ENCODE results near the gene ANO3.

ANO3 gene

DNA sequence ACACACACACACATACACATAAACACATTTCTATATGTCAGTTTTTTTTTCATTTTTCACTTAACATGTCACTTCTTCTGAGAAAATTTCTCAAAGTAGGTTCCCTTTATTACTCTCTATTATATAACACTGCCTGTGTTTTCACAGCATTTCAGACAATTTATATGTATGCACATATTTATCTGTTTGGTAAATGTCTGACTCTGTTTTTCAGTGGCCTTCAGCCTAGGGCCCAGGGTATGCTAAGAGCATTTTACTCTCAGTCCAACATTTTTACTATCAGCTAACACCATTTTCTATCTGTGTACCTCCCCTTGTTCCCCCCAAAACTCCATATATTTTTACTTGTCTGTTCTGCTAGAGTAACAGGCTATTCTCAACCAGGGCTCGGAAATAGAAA lies 92.3 kb downstream of the ANO3 start:
- Mint-ChIP-seq H3K27ac (no peak overlapping the region), H3K4me3 (no peak overlapping the region), H3K27me3 (no peaks in the 10 kb centered on the region), H3K9me3 (peaks cover 4% of the 10 kb centered on the region), H3K36me3 (ENCODE audit: low read depth) (no peaks in the 10 kb centered on the region), H3K4me1 (no peaks in the 10 kb centered on the region)
- ATAC-seq (no peak), DNase-seq (no peak)

GRCh38 chr11:26439854-26440253 lies 107.9 kb downstream of the ANO3 start:
- H3K27ac Mint-ChIP-seq: no peak overlapping the region
- DNase-seq (no peak), ATAC-seq (no peak)
- no peaks in the 10 kb centered on the region for H3K4me1 Mint-ChIP-seq
- H3K36me3 Mint-ChIP-seq (ENCODE audit: low read depth): no peaks in the 10 kb centered on the region
- no peaks in the 10 kb centered on the region for H3K27me3 Mint-ChIP-seq
- no peak overlapping the region for H3K4me3 Mint-ChIP-seq
- peaks cover 11% of the 10 kb centered on the region for H3K9me3 Mint-ChIP-seq

DNA sequence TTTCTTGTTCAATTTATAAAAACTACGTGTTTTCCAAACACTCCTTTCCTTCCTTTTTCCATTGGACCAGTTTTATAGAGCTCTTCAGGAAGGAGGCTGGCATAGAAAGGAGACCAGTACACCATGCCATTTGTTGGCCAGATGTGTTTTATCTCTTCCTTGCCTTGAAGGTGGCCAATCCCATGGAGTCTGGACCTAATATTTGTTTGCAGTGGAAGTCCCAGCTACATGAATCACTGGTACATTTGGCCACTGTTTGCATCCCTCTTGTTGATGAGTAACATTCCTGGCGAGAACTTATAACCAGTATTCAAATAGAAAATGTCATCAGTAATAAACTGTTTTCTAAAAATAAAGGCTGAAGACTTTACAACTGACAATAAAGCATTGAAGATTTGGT lies 110.2 kb downstream of the ANO3 start:
- no peaks in the 10 kb centered on the region for H3K4me1 Mint-ChIP-seq
- H3K9me3 Mint-ChIP-seq: peaks cover 11% of the 10 kb centered on the region
- no peak overlapping the region for H3K4me3 Mint-ChIP-seq
- DNase-seq (no peak), ATAC-seq (no peak)
- no peak overlapping the region for H3K27ac Mint-ChIP-seq
- no peaks in the 10 kb centered on the region for H3K36me3 Mint-ChIP-seq (ENCODE audit: low read depth)
- no peaks in the 10 kb centered on the region for H3K27me3 Mint-ChIP-seq

GRCh38 chr11:26443617-26444016 lies 111.7 kb downstream of the ANO3 start:
- H3K4me3 Mint-ChIP-seq: no peak overlapping the region
- H3K36me3 Mint-ChIP-seq (ENCODE audit: low read depth): no peaks in the 10 kb centered on the region
- DNase-seq (no peak), ATAC-seq (no peak)
- H3K9me3 Mint-ChIP-seq: peaks cover 11% of the 10 kb centered on the region
- H3K27ac Mint-ChIP-seq: no peak overlapping the region
- no peaks in the 10 kb centered on the region for H3K4me1 Mint-ChIP-seq
- H3K27me3 Mint-ChIP-seq: no peaks in the 10 kb centered on the region

GRCh38 chr11:26457636-26458035 lies 125.7 kb downstream of the ANO3 start:
- no peak overlapping the region for H3K4me3 Mint-ChIP-seq
- ATAC-seq: no peak
- H3K27ac Mint-ChIP-seq: no peak overlapping the region
- no peaks in the 10 kb centered on the region for H3K27me3 Mint-ChIP-seq
- H3K36me3 Mint-ChIP-seq (ENCODE audit: low read depth): no peaks in the 10 kb centered on the region
- DNase-seq: no peak
- H3K4me1 Mint-ChIP-seq: no peaks in the 10 kb centered on the region
- peaks cover 12% of the 10 kb centered on the region for H3K9me3 Mint-ChIP-seq

- H3K27ac Mint-ChIP-seq: no peak overlapping the region
- no peaks in the 10 kb centered on the region for H3K36me3 Mint-ChIP-seq (ENCODE audit: low read depth)
- ATAC-seq (no peak), DNase-seq (no peak)
- no peaks in the 10 kb centered on the region for H3K4me1 Mint-ChIP-seq
- no peaks in the 10 kb centered on the region for H3K27me3 Mint-ChIP-seq
- peaks cover under 1% of the 10 kb centered on the region for H3K9me3 Mint-ChIP-seq
- no peak overlapping the region for H3K4me3 Mint-ChIP-seq
Measured at GRCh38 chr11:26465274-26465673, 133.3 kb downstream of the ANO3 start.

GRCh38 chr11:26467506-26467905 lies 135.6 kb downstream of the ANO3 start:
- H3K4me3 Mint-ChIP-seq: no peak overlapping the region
- no peaks in the 10 kb centered on the region for H3K36me3 Mint-ChIP-seq (ENCODE audit: low read depth)

GRCh38 chr11:26470992-26471391 lies 139.1 kb downstream of the ANO3 start:
- DNase-seq (no peak), ATAC-seq (no peak)
- H3K27me3 Mint-ChIP-seq: no peaks in the 10 kb centered on the region
- H3K36me3 Mint-ChIP-seq (ENCODE audit: low read depth): no peaks in the 10 kb centered on the region
- no peak overlapping the region for H3K4me3 Mint-ChIP-seq
- no peaks in the 10 kb centered on the region for H3K9me3 Mint-ChIP-seq
- H3K4me1 Mint-ChIP-seq: no peaks in the 10 kb centered on the region
- no peak overlapping the region for H3K27ac Mint-ChIP-seq

More at GRCh38 chr11:26467506-26467905, 135.6 kb downstream of the ANO3 start:
- no peak for DNase-seq
- Mint-ChIP-seq H3K27ac (no peak overlapping the region), H3K27me3 (no peaks in the 10 kb centered on the region), H3K4me1 (no peaks in the 10 kb centered on the region), H3K9me3 (no peaks in the 10 kb centered on the region)
- no peak for ATAC-seq

- Mint-ChIP-seq H3K4me1 (no peaks in the 10 kb centered on the region), H3K9me3 (no peaks in the 10 kb centered on the region), H3K4me3 (no peak overlapping the region), H3K36me3 (ENCODE audit: low read depth) (no peaks in the 10 kb centered on the region), H3K27me3 (no peaks in the 10 kb centered on the region), H3K27ac (no peak overlapping the region)
- ATAC-seq (no peak), DNase-seq (no peak)
Measured at GRCh38 chr11:26473216-26474194, 141.6 kb downstream of the ANO3 start.

DNA sequence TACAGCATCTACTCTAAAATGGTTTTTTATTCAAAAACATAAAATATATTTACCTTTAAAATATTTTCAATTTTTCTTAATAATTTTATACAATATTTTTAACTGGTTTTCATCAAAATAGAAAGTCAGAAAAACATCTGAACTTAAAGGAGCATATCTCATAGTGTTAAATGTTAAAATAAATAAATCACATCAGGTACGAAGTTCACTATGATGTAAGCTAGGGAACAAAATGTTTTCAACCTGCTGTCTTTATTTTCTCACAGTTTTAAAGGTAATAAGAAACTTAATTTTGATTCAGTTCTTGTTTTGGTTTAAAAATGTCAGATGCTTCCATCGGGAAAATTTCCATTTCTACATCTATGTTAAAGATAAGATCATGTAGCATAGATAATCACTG lies 142.5 kb downstream of the ANO3 start:
- DNase-seq: no peak

GRCh38 chr11:26477396-26477795 lies 145.5 kb downstream of the ANO3 start:
- Mint-ChIP-seq H3K27me3 (no peaks in the 10 kb centered on the region), H3K9me3 (peaks cover 5% of the 10 kb centered on the region), H3K4me1 (no peaks in the 10 kb centered on the region), H3K27ac (no peak overlapping the region), H3K36me3 (ENCODE audit: low read depth) (no peaks in the 10 kb centered on the region), H3K4me3 (no peak overlapping the region)
- DNase-seq (no peak), ATAC-seq (no peak)

More for the DNA sequence above, 142.5 kb downstream of the ANO3 start:
- no peak overlapping the region for H3K27ac Mint-ChIP-seq
- no peaks in the 10 kb centered on the region for H3K27me3 Mint-ChIP-seq
- H3K4me1 Mint-ChIP-seq: no peaks in the 10 kb centered on the region
- H3K4me3 Mint-ChIP-seq: no peak overlapping the region
- H3K9me3 Mint-ChIP-seq: no peaks in the 10 kb centered on the region
- no peak for ATAC-seq
- H3K36me3 Mint-ChIP-seq (ENCODE audit: low read depth): no peaks in the 10 kb centered on the region

DNA sequence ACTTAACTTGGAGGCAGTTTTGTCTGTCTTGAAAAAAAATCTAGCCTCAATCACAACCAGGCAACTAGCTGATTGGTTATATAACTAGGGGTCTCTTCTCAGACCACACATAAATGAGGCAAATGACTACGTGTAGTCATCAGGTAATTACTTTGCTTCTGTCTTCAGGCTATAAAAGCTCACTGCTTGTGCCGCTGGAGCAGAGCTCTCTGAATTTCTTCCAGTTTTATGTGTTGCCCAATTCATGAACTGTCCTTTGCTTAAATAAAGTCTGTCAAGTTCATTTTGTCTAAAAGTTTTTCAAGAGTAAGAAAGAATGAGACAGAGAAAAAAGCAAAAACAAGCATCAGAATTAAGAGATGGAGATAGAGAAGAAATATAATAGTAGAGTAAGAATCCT lies 146.8 kb downstream of the ANO3 start:
- no peak overlapping the region for H3K27ac Mint-ChIP-seq

DNA sequence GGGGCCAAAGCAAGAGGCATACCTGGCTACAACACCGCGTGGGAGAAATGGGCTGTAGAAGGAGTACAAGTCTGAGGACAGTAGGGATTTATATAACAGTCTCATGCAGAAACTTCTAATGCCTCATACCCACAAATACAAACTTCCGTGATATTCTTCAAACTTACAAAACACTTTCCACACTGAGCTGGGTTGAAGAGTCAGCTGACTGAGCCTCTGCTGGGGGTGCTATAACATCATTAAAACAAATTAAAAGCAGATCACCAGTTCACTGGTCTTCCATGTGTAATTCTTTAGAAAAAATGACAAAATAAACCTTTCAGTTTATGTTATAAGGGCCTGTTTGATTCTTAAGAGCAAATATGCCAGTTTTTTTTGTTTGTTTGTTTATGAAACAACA lies 148.1 kb downstream of the ANO3 start:
- Mint-ChIP-seq H3K27ac (no peak overlapping the region), H3K4me1 (no peaks in the 10 kb centered on the region), H3K27me3 (no peaks in the 10 kb centered on the region), H3K36me3 (ENCODE audit: low read depth) (no peaks in the 10 kb centered on the region), H3K4me3 (no peak overlapping the region), H3K9me3 (peaks cover 16% of the 10 kb centered on the region)
- ATAC-seq (no peak), DNase-seq (no peak)

More for the DNA sequence above, 146.8 kb downstream of the ANO3 start:
- Mint-ChIP-seq H3K27me3 (no peaks in the 10 kb centered on the region), H3K36me3 (ENCODE audit: low read depth) (no peaks in the 10 kb centered on the region), H3K4me1 (no peaks in the 10 kb centered on the region), H3K4me3 (no peak overlapping the region), H3K9me3 (peaks cover 12% of the 10 kb centered on the region)
- ATAC-seq: no peak
- DNase-seq: no peak

DNA sequence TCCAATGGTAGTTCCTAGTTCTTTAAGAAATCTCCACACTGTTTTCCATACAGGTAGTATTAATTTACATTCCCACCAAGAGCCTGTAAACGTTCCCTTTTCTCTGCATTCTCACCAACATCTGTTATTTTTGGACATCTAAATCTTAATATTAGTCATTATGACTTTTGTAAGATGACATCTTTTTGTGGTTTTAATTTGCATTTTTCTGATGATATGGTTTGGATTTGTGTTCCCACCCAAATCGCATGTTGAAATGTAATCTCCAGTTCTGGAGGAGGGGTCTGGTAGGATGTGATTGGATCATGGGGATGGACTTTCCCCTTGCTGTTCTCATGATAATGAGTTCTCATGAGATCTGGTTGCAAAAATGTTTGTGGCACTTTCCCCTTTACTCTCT lies 151.2 kb downstream of the ANO3 start:
- H3K27me3 Mint-ChIP-seq: no peaks in the 10 kb centered on the region
- no peaks in the 10 kb centered on the region for H3K4me1 Mint-ChIP-seq

DNA sequence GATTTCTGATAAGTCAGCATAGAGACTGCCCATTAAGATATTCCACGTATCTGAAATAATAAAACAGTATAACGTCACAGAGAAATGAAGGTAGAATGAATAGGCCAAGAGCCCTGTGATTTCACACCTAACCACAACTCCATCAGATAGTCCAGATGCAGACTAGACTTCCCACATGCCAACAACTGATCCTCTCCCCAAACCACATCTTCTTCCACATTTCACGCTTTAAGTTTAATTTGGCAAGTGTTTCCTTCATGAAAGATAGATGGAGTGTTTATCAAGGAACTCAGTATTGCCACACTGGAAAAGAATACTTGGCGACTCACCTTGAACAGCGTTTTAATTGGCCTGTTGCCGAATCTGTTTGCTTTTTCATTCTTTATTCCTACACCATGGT lies 158.6 kb downstream of the ANO3 start:
- Mint-ChIP-seq H3K36me3 (ENCODE audit: low read depth) (no peaks in the 10 kb centered on the region), H3K4me1 (no peaks in the 10 kb centered on the region), H3K27me3 (no peaks in the 10 kb centered on the region), H3K4me3 (no peak overlapping the region), H3K9me3 (peaks cover 14% of the 10 kb centered on the region), H3K27ac (no peak overlapping the region)
- no peak for DNase-seq
- ATAC-seq: no peak

More for the DNA sequence above, 151.2 kb downstream of the ANO3 start:
- Mint-ChIP-seq H3K36me3 (ENCODE audit: low read depth) (no peaks in the 10 kb centered on the region), H3K9me3 (peaks cover 22% of the 10 kb centered on the region), H3K4me3 (no peak overlapping the region), H3K27ac (no peak overlapping the region)
- DNase-seq (no peak), ATAC-seq (no peak)
